Neural progenitor cell (in vitro differentiated cells): ENCODE measurements around the gene TRRAP. TPM values are rescaled to one million over a fixed set of nuclear protein-coding genes. Genes with fewer than 3 reads are reported as not detected.

Source experiments
- DNase-seq: peaks from one replicate; pipeline ENCODE4 v3.0.0-alpha.2; 2016; ENCODE audit warnings: low spot score
- H2AFZ ChIP-seq: fragments of 200-600 bp; sonication (generic); replicated peaks from 2 replicates; pipeline ENCODE4 v1.6.1; 2016; ENCODE audit warnings: antibody characterized with exemption
- H3F3A ChIP-seq: fragments of 200-600 bp; sonication (generic); 2 replicates; pipeline ENCODE4 v1.6.1; 2016; ENCODE audit warnings: antibody characterized with exemption, low read depth
- H3K27ac ChIP-seq: fragments of 200-600 bp; sonication (generic); 2 replicates; pipeline ENCODE4 v1.5.1; 2016; ENCODE audit warnings: mild to moderate bottlenecking
- H3K27me3 ChIP-seq: fragments of 200-600 bp; sonication (generic); 2 replicates; pipeline ENCODE4 v1.6.1; 2016; ENCODE audit warnings: mild to moderate bottlenecking, moderate library complexity
- H3K36me3 ChIP-seq: fragments of 200-600 bp; sonication (generic); 2 replicates; pipeline ENCODE4 v1.5.1; 2016
- H3K4me1 ChIP-seq: fragments of 200-600 bp; sonication (generic); 2 replicates; pipeline ENCODE4 v1.6.1; 2016; ENCODE audit warnings: mixed run types
- H3K4me2 ChIP-seq: fragments of 200-600 bp; sonication (generic); 2 replicates; pipeline ENCODE4 v1.6.1; 2016
- H3K4me3 ChIP-seq: fragments of 200-600 bp; sonication (generic); 2 replicates; pipeline ENCODE4 v1.5.1; 2016
- H3K79me2 ChIP-seq: fragments of 200-600 bp; sonication (generic); 2 replicates; pipeline ENCODE4 v1.6.1; 2016; ENCODE audit warnings: low read depth
- H3K9ac ChIP-seq: fragments of 200-600 bp; sonication (generic); 2 replicates; pipeline ENCODE4 v1.6.1; 2016
- H3K9me3 ChIP-seq: fragments of 200-600 bp; sonication (generic); 2 replicates; pipeline ENCODE4 v1.5.1; 2016; ENCODE audit warnings: low read depth
- H4K20me1 ChIP-seq: fragments of 200-600 bp; sonication (generic); 2 replicates; pipeline ENCODE4 v1.6.1; 2016; ENCODE audit warnings: low read depth
- H3K27ac Mint-ChIP-seq: 3 replicates; pipeline ENCODE4 v1.8.0; 2021; ENCODE audit warnings: mixed read lengths
- H3K27me3 Mint-ChIP-seq: 2 replicates; pipeline ENCODE4 v1.8.0; 2022; ENCODE audit warnings: low read depth, mild to moderate bottlenecking, inconsistent platforms, moderate library complexity, mixed read lengths; ENCODE audit not compliant: insufficient read depth
- H3K36me3 Mint-ChIP-seq: 3 replicates; pipeline ENCODE4 v1.8.0; 2021; ENCODE audit warnings: mixed read lengths
- H3K4me1 Mint-ChIP-seq: 3 replicates; pipeline ENCODE4 v1.8.0; 2021; ENCODE audit warnings: mixed read lengths
- H3K4me3 Mint-ChIP-seq: 3 replicates; pipeline ENCODE4 v1.8.0; 2021; ENCODE audit warnings: mild to moderate bottlenecking, moderate library complexity, mixed read lengths
- H3K9me3 Mint-ChIP-seq: 3 replicates; pipeline ENCODE4 v1.8.0; 2020; ENCODE audit warnings: mixed read lengths
- CTCF ChIP-seq: fragments of 200-600 bp; sonication (generic); IDR thresholded peaks from 2 replicates; pipeline ENCODE4 v1.5.1; 2017; ENCODE audit warnings: antibody characterized with exemption, mild to moderate bottlenecking
- EZH2 ChIP-seq: fragments of 200-600 bp; sonication (generic); IDR thresholded peaks from 2 replicates; pipeline ENCODE4 v1.6.1; 2017; ENCODE audit warnings: antibody characterized with exemption, mild to moderate bottlenecking, moderate library complexity
- EZH2phosphoT487 ChIP-seq: fragments of 200-600 bp; sonication (generic); IDR thresholded peaks from 2 replicates; pipeline ENCODE4 v1.6.1; 2017; ENCODE audit warnings: antibody characterized with exemption
- total RNA-seq: library from RNA; depleted of rRNA; stranded (reverse); fragments of >200 nt; gene quantifications from 2 replicates; pipeline ENCODE4 v1.2.3, GENCODE V29; 2015; ENCODE audit warnings: low replicate concordance

Gene TRRAP
- total RNA-seq, 1 donor from 2014 or later, result 19.9 TPM

GRCh38 chr7:98981701-98982100, 103.4 kb downstream of the TRRAP start:
- Histone ChIP-seq H3K9ac (no peak overlapping the region), H3F3A (no peaks in the 10 kb centered on the region), H3K4me1 (no peaks in the 10 kb centered on the region), H3K4me3 (no peak overlapping the region), H3K79me2 (no peaks in the 10 kb centered on the region), H2AFZ (no peak overlapping the region), H3K9me3 (peaks cover 9% of the 10 kb centered on the region), H3K27ac (no peak overlapping the region), H3K36me3 (peaks cover 21% of the 10 kb centered on the region), H3K4me2 (no peak overlapping the region), H3K27me3 (no peaks in the 10 kb centered on the region), H4K20me1 (no peaks in the 10 kb centered on the region)
- no peaks in the 10 kb centered on the region for H3K27me3 Mint-ChIP-seq
- H3K9me3 Mint-ChIP-seq, result no peaks in the 10 kb centered on the region
- H3K36me3 Mint-ChIP-seq, result peaks cover 54% of the 10 kb centered on the region
- TF ChIP-seq CTCF (no peak), EZH2 (no peak), EZH2phosphoT487 (no peak)
- no peak for DNase-seq
- H3K4me1 Mint-ChIP-seq, result no peaks in the 10 kb centered on the region
- no peak overlapping the region for H3K4me3 Mint-ChIP-seq
- no peak overlapping the region for H3K27ac Mint-ChIP-seq

GRCh38 chr7:98982686-98983085, 104.4 kb downstream of the TRRAP start:
- DNase-seq, result no peak
- Histone ChIP-seq H3K79me2 (no peaks in the 10 kb centered on the region), H3K4me3 (no peak overlapping the region), H4K20me1 (no peaks in the 10 kb centered on the region), H2AFZ (no peak overlapping the region), H3K27me3 (no peaks in the 10 kb centered on the region), H3K9me3 (peaks cover 10% of the 10 kb centered on the region), H3K9ac (no peak overlapping the region), H3K27ac (no peak overlapping the region), H3K4me2 (no peak overlapping the region), H3F3A (no peaks in the 10 kb centered on the region), H3K4me1 (no peaks in the 10 kb centered on the region), H3K36me3 (peaks cover 21% of the 10 kb centered on the region)
- Mint-ChIP-seq H3K4me1 (no peaks in the 10 kb centered on the region), H3K27me3 (no peaks in the 10 kb centered on the region), H3K9me3 (no peaks in the 10 kb centered on the region), H3K27ac (no peak overlapping the region), H3K4me3 (no peak overlapping the region), H3K36me3 (peaks cover 57% of the 10 kb centered on the region)
- no peak for TF ChIP-seq CTCF
- TF ChIP-seq EZH2phosphoT487, result no peak
- TF ChIP-seq EZH2, result no peak

GRCh38 chr7:98984126-98984525, 105.8 kb downstream of the TRRAP start:
- H3K9me3 ChIP-seq, result peaks cover 10% of the 10 kb centered on the region
- H3F3A ChIP-seq, result no peaks in the 10 kb centered on the region
- no peaks in the 10 kb centered on the region for H3K79me2 ChIP-seq
- Mint-ChIP-seq H3K36me3 (peaks cover 59% of the 10 kb centered on the region), H3K4me3 (no peak overlapping the region), H3K27me3 (no peaks in the 10 kb centered on the region), H3K4me1 (no peaks in the 10 kb centered on the region), H3K27ac (no peak overlapping the region), H3K9me3 (no peaks in the 10 kb centered on the region)
- peaks cover 21% of the 10 kb centered on the region for H3K36me3 ChIP-seq
- H3K27me3 ChIP-seq, result no peaks in the 10 kb centered on the region
- no peaks in the 10 kb centered on the region for H3K4me1 ChIP-seq
- TF ChIP-seq EZH2, result no peak
- TF ChIP-seq EZH2phosphoT487, result no peak
- TF ChIP-seq CTCF, result no peak
- H3K9ac ChIP-seq, result no peak overlapping the region
- no peak overlapping the region for H3K4me2 ChIP-seq
- no peak overlapping the region for H2AFZ ChIP-seq
- H4K20me1 ChIP-seq, result no peaks in the 10 kb centered on the region
- H3K4me3 ChIP-seq, result no peak overlapping the region
- DNase-seq, result no peak
- no peak overlapping the region for H3K27ac ChIP-seq

GRCh38 chr7:98985406-98985805, 107.1 kb downstream of the TRRAP start:
- no peak overlapping the region for H3K9ac ChIP-seq
- no peaks in the 10 kb centered on the region for H3K4me1 ChIP-seq
- H3K4me2 ChIP-seq, result no peak overlapping the region
- H3K27ac ChIP-seq, result no peak overlapping the region
- no peaks in the 10 kb centered on the region for H3K27me3 Mint-ChIP-seq
- H3K4me3 ChIP-seq, result no peak overlapping the region
- H3K36me3 Mint-ChIP-seq, result peaks cover 63% of the 10 kb centered on the region
- peaks cover 10% of the 10 kb centered on the region for H3K9me3 ChIP-seq
- H3K27me3 ChIP-seq, result no peaks in the 10 kb centered on the region
- H3K79me2 ChIP-seq, result no peaks in the 10 kb centered on the region
- DNase-seq, result no peak
- H3K4me3 Mint-ChIP-seq, result no peak overlapping the region
- no peak for TF ChIP-seq EZH2
- no peak for TF ChIP-seq CTCF
- TF ChIP-seq EZH2phosphoT487, result no peak
- H3K9me3 Mint-ChIP-seq, result no peaks in the 10 kb centered on the region
- H4K20me1 ChIP-seq, result no peaks in the 10 kb centered on the region
- no peak overlapping the region for H3K27ac Mint-ChIP-seq
- peaks cover 13% of the 10 kb centered on the region for H3K36me3 ChIP-seq
- no peaks in the 10 kb centered on the region for H3K4me1 Mint-ChIP-seq
- H3F3A ChIP-seq, result no peaks in the 10 kb centered on the region
- no peak overlapping the region for H2AFZ ChIP-seq
